ENCODE results near the gene ADAM21.

The ADAM21 gene

DNA sequence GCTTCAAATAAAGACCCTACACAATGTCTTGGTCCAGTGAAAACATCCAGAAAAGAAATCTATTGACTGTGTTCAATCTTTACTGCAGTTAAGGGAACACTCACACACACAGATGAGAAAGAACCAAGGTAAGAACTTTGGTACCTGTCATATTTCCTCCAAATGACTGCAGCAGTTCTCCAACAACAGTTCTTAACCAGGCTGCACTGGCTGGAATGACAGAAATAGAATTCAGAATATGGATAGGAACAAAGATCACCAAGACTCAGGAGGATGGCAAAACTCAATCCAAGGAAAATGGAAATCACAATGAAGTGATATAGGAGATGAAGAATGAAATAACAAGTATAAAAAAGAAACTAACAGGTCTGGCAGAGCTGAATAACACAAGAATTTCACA is 46.2 kb downstream of the ADAM21 start:
- H3K4me1 ChIP-seq (ENCODE audit: control insufficient read depth, insufficient read depth, low read length): no peaks in the 10 kb centered on the region
- no peaks in the 10 kb centered on the region for H3K36me3 ChIP-seq (ENCODE audit: control insufficient read depth, insufficient read depth, low read length)
- no peaks in the 10 kb centered on the region for H3K27me3 ChIP-seq (ENCODE audit: control insufficient read depth, insufficient read depth, low read length)
- H3K4me3 ChIP-seq (ENCODE audit: low read length): no peak overlapping the region
- H3K9me3 ChIP-seq (ENCODE audit: control insufficient read depth, low read length): no peaks in the 10 kb centered on the region
- H3K9ac ChIP-seq (ENCODE audit: low read length): no peak overlapping the region
